OCI-LY1 (cell line): ENCODE results near the gene IGFALS.

Experiments
- H2AFZ ChIP-seq: fragments of 200-600 bp; sonication (generic), shearing (Covaris generic); 2 replicates; pipeline ENCODE4 v1.6.0; 2014; ENCODE audit warnings: antibody characterized with exemption, mild to moderate bottlenecking, low read length
- H3F3A ChIP-seq: fragments of 200-600 bp; sonication (generic), shearing (Covaris generic); 2 replicates; pipeline ENCODE4 v1.6.0; 2014; ENCODE audit warnings: mild to moderate bottlenecking, antibody characterized with exemption, low read length, moderate library complexity; ENCODE audit not compliant: insufficient read depth
- H3K27ac ChIP-seq: fragments of 200-600 bp; sonication (generic); 2 replicates; pipeline ENCODE4 v1.5.1; 2014; ENCODE audit warnings: low read length, mixed run types, mild to moderate bottlenecking, low read depth; ENCODE audit not compliant: poor library complexity, severe bottlenecking
- H3K27me3 ChIP-seq: fragments of 200-600 bp; sonication (generic); 2 replicates; pipeline ENCODE4 v1.6.0; 2014; ENCODE audit warnings: antibody characterized with exemption, mild to moderate bottlenecking, low read length, moderate library complexity; ENCODE audit not compliant: insufficient read depth
- H3K36me3 ChIP-seq: fragments of 200-600 bp; sonication (generic); 2 replicates; pipeline ENCODE4 v1.6.1; 2014; ENCODE audit warnings: mild to moderate bottlenecking, antibody characterized with exemption, low read length, moderate library complexity, mixed read lengths; ENCODE audit not compliant: insufficient read depth
- H3K4me1 ChIP-seq: fragments of 200-600 bp; sonication (generic); 2 replicates; pipeline ENCODE4 v1.5.1; 2014; ENCODE audit warnings: mild to moderate bottlenecking, low read length, moderate library complexity; ENCODE audit not compliant: insufficient read depth, severe bottlenecking
- H3K4me2 ChIP-seq: fragments of 200-600 bp; sonication (generic), shearing (Covaris generic); 2 replicates; pipeline ENCODE4 v1.6.1; 2014; ENCODE audit warnings: low read length
- H3K4me3 ChIP-seq: fragments of 200-600 bp; sonication (generic); 2 replicates; pipeline ENCODE4 v1.5.1; 2014; ENCODE audit warnings: low read length, low read depth, mild to moderate bottlenecking, mixed read lengths; ENCODE audit not compliant: poor library complexity, severe bottlenecking
- H3K79me2 ChIP-seq: fragments of 200-600 bp; shearing (Covaris generic); 2 replicates; pipeline ENCODE4 v1.6.1; 2016; ENCODE audit warnings: mixed run types, low read length, mixed read lengths; ENCODE audit not compliant: insufficient read depth
- H3K9ac ChIP-seq: fragments of 200-600 bp; sonication (generic), shearing (Covaris generic); 2 replicates; pipeline ENCODE4 v1.6.1; 2014; ENCODE audit warnings: mild to moderate bottlenecking, low read length, mixed read lengths
- H3K9me2 ChIP-seq: fragments of 200-600 bp; sonication (generic), shearing (Covaris generic); 2 replicates; pipeline ENCODE4 v1.6.1; 2014; ENCODE audit warnings: low read depth, mild to moderate bottlenecking, low read length, mixed read lengths
- H3K9me3 ChIP-seq: fragments of 200-600 bp; shearing (Covaris generic); 2 replicates; pipeline ENCODE4 v1.6.1; 2014; ENCODE audit warnings: low read length, mixed read lengths
- H4K20me1 ChIP-seq: fragments of 200-600 bp; sonication (generic), shearing (Covaris generic); 2 replicates; pipeline ENCODE4 v1.6.0; 2016; ENCODE audit warnings: mild to moderate bottlenecking, low read length; ENCODE audit not compliant: insufficient read depth
- EZH2 ChIP-seq: fragments of 200-600 bp; sonication (generic), shearing (Covaris generic); IDR thresholded peaks from 2 replicates; pipeline ENCODE4 v1.8.0; 2017; ENCODE audit warnings: borderline replicate concordance, mixed run types, mild to moderate bottlenecking, antibody characterized with exemption, low read length, moderate library complexity, mixed read lengths
- TF ChIP-seq, protein P1 (sequence below): fragments of 200-600 bp; sonication (generic), shearing (Covaris generic); IDR thresholded peaks from 2 replicates; pipeline ENCODE4 v1.5.1; 2017; ENCODE audit warnings: mild to moderate bottlenecking, antibody characterized with exemption, low read length, moderate library complexity, mixed read lengths

Gene IGFALS

GRCh38 chr16:1793578-1794220, at the start of gene IGFALS:
IGFALS (minus strand) TSS chr16:1793705; CDS start chr16:1793652, 53 bp downstream.
- Histone ChIP-seq H3K9me2 (no peaks in the 10 kb centered on the region), H3K4me3 (no peak within 1 kb of the TSS), H3K27ac (no peak within 1 kb of the TSS), H3K27me3 (no peaks in the 10 kb centered on the region), H3K9ac (no peak within 1 kb of the TSS), H3K79me2 (no peaks in the 10 kb centered on the region), H3K9me3 (peaks cover 3% of the 10 kb centered on the region; the same call in 1 of the 2 replicates), H4K20me1 (no peaks in the 10 kb centered on the region), H2AFZ (no peak within 1 kb of the TSS), H3K4me1 (no peaks in the 10 kb centered on the region), H3F3A (no peaks in the 10 kb centered on the region), H3K36me3 (peaks cover 9% of the 10 kb centered on the region), H3K4me2 (no peak within 1 kb of the TSS)
- TF ChIP-seq, protein P1, sequence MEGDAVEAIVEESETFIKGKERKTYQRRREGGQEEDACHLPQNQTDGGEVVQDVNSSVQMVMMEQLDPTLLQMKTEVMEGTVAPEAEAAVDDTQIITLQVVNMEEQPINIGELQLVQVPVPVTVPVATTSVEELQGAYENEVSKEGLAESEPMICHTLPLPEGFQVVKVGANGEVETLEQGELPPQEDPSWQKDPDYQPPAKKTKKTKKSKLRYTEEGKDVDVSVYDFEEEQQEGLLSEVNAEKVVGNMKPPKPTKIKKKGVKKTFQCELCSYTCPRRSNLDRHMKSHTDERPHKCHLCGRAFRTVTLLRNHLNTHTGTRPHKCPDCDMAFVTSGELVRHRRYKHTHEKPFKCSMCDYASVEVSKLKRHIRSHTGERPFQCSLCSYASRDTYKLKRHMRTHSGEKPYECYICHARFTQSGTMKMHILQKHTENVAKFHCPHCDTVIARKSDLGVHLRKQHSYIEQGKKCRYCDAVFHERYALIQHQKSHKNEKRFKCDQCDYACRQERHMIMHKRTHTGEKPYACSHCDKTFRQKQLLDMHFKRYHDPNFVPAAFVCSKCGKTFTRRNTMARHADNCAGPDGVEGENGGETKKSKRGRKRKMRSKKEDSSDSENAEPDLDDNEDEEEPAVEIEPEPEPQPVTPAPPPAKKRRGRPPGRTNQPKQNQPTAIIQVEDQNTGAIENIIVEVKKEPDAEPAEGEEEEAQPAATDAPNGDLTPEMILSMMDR = no peak
- no peak for TF ChIP-seq EZH2

DNA sequence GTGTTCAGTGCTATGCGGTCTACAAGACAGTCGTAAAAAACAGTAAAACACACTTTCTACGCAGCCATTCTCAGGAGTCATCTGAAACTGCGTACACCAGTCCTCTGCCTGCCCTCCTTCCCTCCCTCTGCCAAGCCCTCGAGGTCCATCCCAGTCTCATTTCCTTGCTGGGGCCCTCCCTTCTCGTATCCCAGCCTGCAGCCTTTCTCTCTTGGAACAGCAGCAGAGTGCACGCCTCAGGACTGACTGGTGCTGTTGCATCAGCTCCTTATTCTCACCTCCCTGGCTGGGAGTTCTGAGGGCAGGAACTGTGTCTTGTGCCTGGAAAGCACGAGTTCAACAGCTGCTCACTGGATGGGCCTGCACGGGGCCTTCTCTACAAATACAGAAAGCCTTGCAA, 46.0 kb upstream of the IGFALS start:
- no peak for TF ChIP-seq EZH2
- TF ChIP-seq, protein P1 = no peak
- H3K27ac ChIP-seq = no peak overlapping the region
- no peaks in the 10 kb centered on the region for H3K79me2 ChIP-seq
- no peak overlapping the region for H3K9ac ChIP-seq
- no peaks in the 10 kb centered on the region for H3K27me3 ChIP-seq
- no peaks in the 10 kb centered on the region for H3K9me2 ChIP-seq
- H2AFZ ChIP-seq = no peak overlapping the region
- H3K4me3 ChIP-seq = no peak overlapping the region
- no peaks in the 10 kb centered on the region for H3K4me1 ChIP-seq
- no peak overlapping the region for H3K4me2 ChIP-seq
- no peaks in the 10 kb centered on the region for H3K9me3 ChIP-seq
- no peaks in the 10 kb centered on the region for H4K20me1 ChIP-seq
- no peaks in the 10 kb centered on the region for H3F3A ChIP-seq
- H3K36me3 ChIP-seq = no peaks in the 10 kb centered on the region

GRCh38 chr16:1834096-1834495, 40.6 kb upstream of the IGFALS start:
- H3K9ac ChIP-seq = no peak overlapping the region
- H3K4me3 ChIP-seq = no peak overlapping the region
- H3K4me1 ChIP-seq = no peaks in the 10 kb centered on the region
- TF ChIP-seq, protein P1 = no peak
- TF ChIP-seq EZH2 = no peak
- H3K36me3 ChIP-seq = no peaks in the 10 kb centered on the region; the same call in 1 of the 2 replicates
- H3F3A ChIP-seq = no peaks in the 10 kb centered on the region
- no peaks in the 10 kb centered on the region for H3K9me3 ChIP-seq
- H3K27ac ChIP-seq = no peak overlapping the region
- no peaks in the 10 kb centered on the region for H4K20me1 ChIP-seq
- no peaks in the 10 kb centered on the region for H3K79me2 ChIP-seq
- H2AFZ ChIP-seq = no peak overlapping the region
- H3K9me2 ChIP-seq = no peaks in the 10 kb centered on the region
- no peaks in the 10 kb centered on the region; the same call in 1 of the 2 replicates for H3K27me3 ChIP-seq
- H3K4me2 ChIP-seq = no peak overlapping the region
